Natural killer cell (primary cell): Measurements from ENCODE around the gene ERBB4. TPM values are rescaled to one million over a fixed set of nuclear protein-coding genes. Genes with fewer than 3 reads are reported as not detected.

ENCODE experiments used
- ATAC-seq, 3 donors: fragments of 150-1000 bp in 2 of 3; fragments of 200-7000 bp in 1 of 3; cut with Tn5 transposase; 1 replicate in 1 of 3; 2 replicates in 2 of 3; pipeline ENCODE4 v1.10.0; 2021; ENCODE audit warnings: mild to moderate bottlenecking in 2 of 3, moderate library complexity in 2 of 3
- DNase-seq, 2 donors: peaks; one replicate each; pipeline versions ENCODE4 v3.0.0 to v3.0.0-alpha.2; 2013 to 2021; ENCODE audit warnings: mixed read lengths in 1 of 2
- H3K27ac ChIP-seq: one replicate; pipeline ENCODE4 v1.5.1; 2013; ENCODE audit warnings: mild to moderate bottlenecking, low read length
- H3K27me3 ChIP-seq: one replicate; pipeline ENCODE4 v1.6.1; 2013; ENCODE audit warnings: low read length; ENCODE audit not compliant: control insufficient read depth, insufficient read depth
- H3K36me3 ChIP-seq: one replicate; pipeline ENCODE4 v1.6.1; 2013; ENCODE audit warnings: low read length; ENCODE audit not compliant: control insufficient read depth, insufficient read depth
- H3K4me1 ChIP-seq: one replicate; pipeline ENCODE4 v1.6.1; 2013; ENCODE audit warnings: low read length; ENCODE audit not compliant: control insufficient read depth, insufficient read depth
- H3K4me3 ChIP-seq: one replicate; pipeline ENCODE4 v1.5.1; 2013; ENCODE audit warnings: low read length
- H3K9me3 ChIP-seq: one replicate; pipeline ENCODE4 v1.6.1; 2013; ENCODE audit warnings: low read length; ENCODE audit not compliant: control insufficient read depth, insufficient read depth
- H3K27ac Mint-ChIP-seq, 2 donors: one replicate each; pipeline ENCODE4 v1.8.0; 2022; ENCODE audit warnings: mild to moderate bottlenecking in 2 of 2, mixed read lengths in 2 of 2, moderate library complexity in 1 of 2
- H3K27me3 Mint-ChIP-seq, 2 donors: one replicate each; pipeline ENCODE4 v1.8.0; 2022; ENCODE audit warnings: low read depth in 2 of 2, mixed read lengths in 2 of 2
- H3K36me3 Mint-ChIP-seq: one replicate; pipeline ENCODE4 v1.8.0; 2022; ENCODE audit warnings: mixed read lengths
- H3K4me1 Mint-ChIP-seq, 2 donors: one replicate each; pipeline ENCODE4 v1.8.0; 2022; ENCODE audit warnings: mixed read lengths in 2 of 2
- H3K4me3 Mint-ChIP-seq: one replicate; pipeline ENCODE4 v1.8.0; 2022; ENCODE audit warnings: mild to moderate bottlenecking, moderate library complexity, mixed read lengths
- H3K9me3 Mint-ChIP-seq, 2 donors: one replicate each; pipeline ENCODE4 v1.8.0; 2022; ENCODE audit warnings: mixed read lengths in 2 of 2
- CTCF ChIP-seq: fragments of 200-600 bp; IDR thresholded peaks from one replicate; pipeline ENCODE4 v1.8.0; 2022; ENCODE audit warnings: antibody characterized with exemption
- WGBS: methylation state at CpG from one replicate; pipeline ENCODE4 v1.1.7; 2013; ENCODE audit warnings: missing lambda C conversion rate; ENCODE audit not compliant: insufficient coverage; 5-methylcytosine and 5-hydroxymethylcytosine counted together
- intact Hi-C: fragments of 100-400 bp; cut with micrococcal nuclease; formaldehyde crosslinking; loops from one replicate; pipeline ENCODE4 v1.14.2; 2022
- total RNA-seq, 4 donors: library from RNA; stranded (reverse); fragments of 120-200 nt in 1 of 4; gene quantifications; one replicate each; pipeline versions ENCODE4 v1.2.3 to v1.2.4, GENCODE V29; 2013 to 2022

ERBB4 gene
- total RNA-seq, 3 donors from 2014 or later (not counting 1 experiment from before 2014, with no cell fraction given) = 0.08 TPM; not detected in 2

DNA sequence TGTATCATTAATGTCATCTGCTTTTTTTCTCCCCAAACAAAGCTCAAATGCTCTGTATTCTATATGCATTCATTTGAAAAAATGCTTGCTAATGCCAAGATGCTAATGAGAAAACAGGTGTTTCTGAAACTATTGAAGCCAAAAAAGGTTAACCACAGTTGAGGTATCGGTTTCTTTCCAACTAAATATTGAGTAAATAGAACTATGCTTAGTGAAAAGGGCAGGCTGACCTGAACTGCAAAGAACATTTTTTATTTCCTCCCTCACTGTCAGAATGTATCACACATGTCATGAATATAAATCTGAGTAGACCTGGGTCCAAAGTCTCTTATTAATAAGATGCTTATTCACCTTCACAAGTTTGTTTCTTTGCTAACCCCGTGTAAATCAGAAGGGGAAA is 1115.6 kb downstream of the ERBB4 start:
- H3K27me3 Mint-ChIP-seq = no peaks in the 10 kb centered on the region
- no peaks in the 10 kb centered on the region for H3K36me3 Mint-ChIP-seq
- H3K4me3 ChIP-seq = no peak overlapping the region
- no peaks in the 10 kb centered on the region for H3K27me3 ChIP-seq
- H3K4me1 Mint-ChIP-seq = no peaks in the 10 kb centered on the region
- ATAC-seq (no peak), DNase-seq (no peak)
- H3K27ac Mint-ChIP-seq = no peak overlapping the region
- no peak overlapping the region for H3K27ac ChIP-seq
- WGBS = 60% methylated on average over 1 of the region's 2 CpGs
- no peaks in the 10 kb centered on the region for H3K9me3 ChIP-seq
- H3K4me3 Mint-ChIP-seq = no peak overlapping the region
- H3K4me1 ChIP-seq = no peaks in the 10 kb centered on the region
- peaks cover 2% of the 10 kb centered on the region in 2 donors for H3K9me3 Mint-ChIP-seq
- intact Hi-C loops = no loop called here
- no peak for TF ChIP-seq CTCF
- no peaks in the 10 kb centered on the region for H3K36me3 ChIP-seq

DNA sequence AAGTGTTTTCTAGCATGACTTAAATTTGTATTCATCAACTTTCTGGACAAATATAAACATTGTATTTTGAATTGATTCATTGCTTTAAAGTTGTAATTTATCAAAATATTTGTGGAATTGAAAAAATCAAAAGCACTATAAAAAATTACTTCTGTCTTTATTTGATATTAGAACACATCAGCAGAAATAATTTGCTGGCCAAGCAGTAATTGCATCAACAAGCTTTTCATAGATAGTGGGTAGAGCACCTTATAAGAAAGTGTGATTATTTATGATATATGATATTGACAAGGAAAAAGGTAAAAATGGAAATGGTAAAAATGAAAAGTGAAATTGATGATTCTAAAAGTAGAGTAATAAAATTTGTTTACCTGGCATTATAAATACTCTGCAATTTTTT is 1121.1 kb downstream of the ERBB4 start:
- Mint-ChIP-seq H3K36me3 (no peaks in the 10 kb centered on the region), H3K27ac (no peak overlapping the region), H3K9me3 (peaks cover 2 to 8% of the 10 kb centered on the region in 2 donors), H3K27me3 (no peaks in the 10 kb centered on the region), H3K4me3 (no peak overlapping the region), H3K4me1 (no peaks in the 10 kb centered on the region)
- Histone ChIP-seq H3K27ac (no peak overlapping the region), H3K4me3 (no peak overlapping the region), H3K36me3 (no peaks in the 10 kb centered on the region), H3K9me3 (peaks cover 3% of the 10 kb centered on the region), H3K27me3 (no peaks in the 10 kb centered on the region), H3K4me1 (no peaks in the 10 kb centered on the region)
- DNase-seq (no peak), ATAC-seq (no peak)
- intact Hi-C loops = no loop called here
- no peak for TF ChIP-seq CTCF

- ATAC-seq (no peak), DNase-seq (no peak)
- H3K36me3 Mint-ChIP-seq = no peaks in the 10 kb centered on the region
- H3K4me1 ChIP-seq = no peaks in the 10 kb centered on the region
- no peak for TF ChIP-seq CTCF
- no CpG with 5 or more reads among the region's 2 CpGs for WGBS
- H3K4me1 Mint-ChIP-seq = no peaks in the 10 kb centered on the region
- H3K27ac ChIP-seq = no peak overlapping the region
- no peaks in the 10 kb centered on the region for H3K36me3 ChIP-seq
- peaks cover 2 to 10% of the 10 kb centered on the region in 2 donors for H3K9me3 Mint-ChIP-seq
- H3K27ac Mint-ChIP-seq = no peak overlapping the region
- peaks cover 3% of the 10 kb centered on the region for H3K9me3 ChIP-seq
- H3K27me3 ChIP-seq = no peaks in the 10 kb centered on the region
- H3K4me3 Mint-ChIP-seq = no peak overlapping the region
- intact Hi-C loops = no loop called here
- H3K27me3 Mint-ChIP-seq = no peaks in the 10 kb centered on the region
- no peak overlapping the region for H3K4me3 ChIP-seq
These were observed 1122.2 kb downstream of the ERBB4 start for GRCh38 chr2:211416373-211416772.

- whole genome bisulfite sequencing = 85% methylated on average over 7 of the region's 7 CpGs
- intact Hi-C loops = no loop called here
- H3K27ac ChIP-seq = no peak overlapping the region
- H3K27me3 ChIP-seq = no peaks in the 10 kb centered on the region
- H3K9me3 ChIP-seq = peaks cover 5% of the 10 kb centered on the region
- ATAC-seq (no peak), DNase-seq (no peak)
- Mint-ChIP-seq H3K27ac (no peak overlapping the region), H3K36me3 (no peaks in the 10 kb centered on the region), H3K4me1 (no peaks in the 10 kb centered on the region), H3K27me3 (no peaks in the 10 kb centered on the region), H3K4me3 (no peak overlapping the region), H3K9me3 (peaks cover 0 to 9% of the 10 kb centered on the region in 2 donors)
- H3K4me3 ChIP-seq = no peak overlapping the region
- H3K36me3 ChIP-seq = no peaks in the 10 kb centered on the region
- TF ChIP-seq CTCF = no peak
- no peaks in the 10 kb centered on the region for H3K4me1 ChIP-seq
These were observed 1124.9 kb downstream of the ERBB4 start for GRCh38 chr2:211413746-211414145.
